B cell (primary cell): Measurements from ENCODE around the gene TATDN3. TPM values are rescaled to one million over a fixed set of nuclear protein-coding genes. Genes with fewer than 3 reads are reported as not detected.

ENCODE experiments used
- ATAC-seq: fragments of 200-7000 bp; cut with Tn5 transposase; one replicate; pipeline ENCODE4 v1.10.0; 2021; ENCODE audit warnings: low read depth, mild to moderate bottlenecking, moderate number of reproducible peaks, moderate library complexity
- CTCF ChIA-PET: fragments of 350-600 bp; sonication (Branson Sonifier 250); formaldehyde crosslinking; loops from one replicate; lab custom pipeline; 2021; ENCODE audit warnings: antibody characterized with exemption, inconsistent platforms; lab: Charles Lee
- POLR2A ChIA-PET: fragments of 350-600 bp; sonication (Branson Sonifier 250); formaldehyde crosslinking; loops from one replicate; lab custom pipeline; 2021; ENCODE audit warnings: antibody characterized with exemption; lab: Charles Lee
- DNase-seq: peaks from one replicate; pipeline ENCODE4 v3.0.0; 2013
- H2AFZ ChIP-seq: 2 replicates; pipeline ENCODE4 v1.6.1; 2012; ENCODE audit warnings: mild to moderate bottlenecking, low read depth, low read length; ENCODE audit not compliant: insufficient read depth, poor library complexity, severe bottlenecking
- H3K27ac ChIP-seq, 2 donors: 1 replicate in 1 of 2; 2 replicates in 1 of 2; pipeline ENCODE4 v1.5.1; 2012 to 2013; ENCODE audit warnings: low read length in 2 of 2, mild to moderate bottlenecking in 2 of 2, moderate library complexity in 1 of 2
- H3K27me3 ChIP-seq, 4 experiments: fragments of 200-600 bp in 1 of 4; sonication (generic) in 1 of 4; replicated peaks in 1 of 4; 1 replicate in 2 of 4; 2 replicates in 2 of 4; pipeline versions ENCODE4 v1.6.1 to v1.7.0; 2013 to 2016; ENCODE audit warnings: low read length in 3 of 4, mild to moderate bottlenecking in 2 of 4, mixed read lengths in 1 of 4, moderate library complexity in 1 of 4; ENCODE audit not compliant: insufficient read depth in 4 of 4, control insufficient read depth in 3 of 4; ENCODE audit errors: control extremely low read depth in 1 of 4
- H3K36me3 ChIP-seq, 2 experiments: replicated peaks in 1 of 2; 1 replicate in 1 of 2; 2 replicates in 1 of 2; pipeline versions ENCODE4 v1.6.1 to v1.7.1; 2013; ENCODE audit warnings: low read length in 1 of 2; ENCODE audit not compliant: insufficient read depth in 2 of 2, control insufficient read depth in 1 of 2; ENCODE audit errors: control extremely low read depth in 1 of 2, extremely low read depth in 1 of 2
- H3K4me1 ChIP-seq, 2 donors: fragments of 200-600 bp in 1 of 2; sonication (generic) in 1 of 2; 1 replicate in 1 of 2; 2 replicates in 1 of 2; pipeline versions ENCODE4 v1.5.1 to v1.6.1; 2013 to 2017; ENCODE audit warnings: low read length in 2 of 2; ENCODE audit not compliant: control insufficient read depth in 2 of 2, insufficient read depth in 2 of 2
- H3K4me2 ChIP-seq: replicated peaks from 2 replicates; pipeline ENCODE3; 2012; ENCODE audit warnings: mild to moderate bottlenecking, low read depth, low read length; ENCODE audit not compliant: poor library complexity, severe bottlenecking
- H3K4me3 ChIP-seq, 5 experiments: fragments of 200-600 bp in 1 of 5; sonication (generic) in 1 of 5; 1 replicate in 3 of 5; 2 replicates in 2 of 5; pipeline versions ENCODE4 v1.5.1 to v1.7.0; 2011 to 2016; ENCODE audit warnings: low read length in 4 of 5, mild to moderate bottlenecking in 4 of 5, low read depth in 2 of 5, control low read depth in 1 of 5, moderate library complexity in 1 of 5; ENCODE audit not compliant: insufficient read depth in 1 of 5; ENCODE audit errors: control extremely low read depth in 1 of 5, extremely low read depth in 1 of 5
- H3K79me2 ChIP-seq: fragments of 200-600 bp; sonication (generic); one replicate; pipeline ENCODE4 v1.6.0; 2016; ENCODE audit warnings: low read length; ENCODE audit not compliant: control insufficient read depth, insufficient read depth
- H3K9ac ChIP-seq: fragments of 200-600 bp; sonication (generic); 2 replicates; pipeline ENCODE4 v1.6.1; 2017; ENCODE audit warnings: mild to moderate bottlenecking, low read length, moderate library complexity
- H3K9me3 ChIP-seq, 3 donors: one replicate each; pipeline versions ENCODE4 v1.6.1 to v1.7.1; 2013; ENCODE audit warnings: low read length in 2 of 3; ENCODE audit not compliant: control insufficient read depth in 2 of 3, insufficient read depth in 1 of 3; ENCODE audit errors: control extremely low read depth in 1 of 3
- H4K20me1 ChIP-seq: 2 replicates; pipeline ENCODE4 v1.6.0; 2012; ENCODE audit warnings: mild to moderate bottlenecking, low read length; ENCODE audit not compliant: insufficient read depth, control insufficient read depth, poor library complexity, severe bottlenecking
- H3K27ac Mint-ChIP-seq: one replicate; pipeline ENCODE4 v1.8.0; 2021; ENCODE audit warnings: mixed read lengths
- H3K27me3 Mint-ChIP-seq: one replicate; pipeline ENCODE4 v1.8.0; 2021; ENCODE audit warnings: mixed read lengths
- H3K4me1 Mint-ChIP-seq: one replicate; pipeline ENCODE4 v1.8.0; 2021; ENCODE audit warnings: mixed read lengths
- H3K4me3 Mint-ChIP-seq: one replicate; pipeline ENCODE4 v1.8.0; 2021; ENCODE audit warnings: mixed read lengths
- H3K9me3 Mint-ChIP-seq: one replicate; pipeline ENCODE4 v1.8.0; 2022; ENCODE audit warnings: mixed read lengths; ENCODE audit not compliant: insufficient read depth
- EZH2 ChIP-seq: IDR thresholded peaks from 2 replicates; pipeline ENCODE4 v1.6.1; 2012; ENCODE audit warnings: borderline replicate concordance, low read depth, mild to moderate bottlenecking, moderate library complexity, low read length; ENCODE audit not compliant: insufficient read depth, poor library complexity, severe bottlenecking
- WGBS: methylation state at CpG from one replicate; pipeline ENCODE4 v1.1.5; 2013; ENCODE audit warnings: missing lambda C conversion rate; ENCODE audit not compliant: insufficient coverage; 5-methylcytosine and 5-hydroxymethylcytosine counted together
- intact Hi-C: fragments of 100-400 bp; cut with micrococcal nuclease; formaldehyde crosslinking; loops from one replicate; pipeline ENCODE4 v1.10.0; 2022
- polyA plus RNA-seq: library from polyadenylated mRNA; depleted of rRNA; stranded (reverse); fragments of >200 nt; gene quantifications from 2 replicates; pipeline ENCODE4 v1.2.3, GENCODE V29; 2012
- total RNA-seq, 2 donors: library from RNA; stranded (reverse); fragments of 120-200 nt in 1 of 2; gene quantifications; 1 replicate in 1 of 2; 2 replicates in 1 of 2; pipeline versions ENCODE4 v1.2.3 to v1.2.4, GENCODE V29; 2013 to 2022
- TF ChIP-seq, protein P1 (sequence below): fragments of 200-600 bp; IDR thresholded peaks from one replicate; pipeline ENCODE4 v1.8.0; 2022; ENCODE audit warnings: antibody characterized with exemption, mild to moderate bottlenecking

The TATDN3 gene
- total and polyA plus RNA-seq, 2 donors (not counting 1 experiment from before 2014, with no cell fraction given) = 17.6 to 28.6 TPM

DNA sequence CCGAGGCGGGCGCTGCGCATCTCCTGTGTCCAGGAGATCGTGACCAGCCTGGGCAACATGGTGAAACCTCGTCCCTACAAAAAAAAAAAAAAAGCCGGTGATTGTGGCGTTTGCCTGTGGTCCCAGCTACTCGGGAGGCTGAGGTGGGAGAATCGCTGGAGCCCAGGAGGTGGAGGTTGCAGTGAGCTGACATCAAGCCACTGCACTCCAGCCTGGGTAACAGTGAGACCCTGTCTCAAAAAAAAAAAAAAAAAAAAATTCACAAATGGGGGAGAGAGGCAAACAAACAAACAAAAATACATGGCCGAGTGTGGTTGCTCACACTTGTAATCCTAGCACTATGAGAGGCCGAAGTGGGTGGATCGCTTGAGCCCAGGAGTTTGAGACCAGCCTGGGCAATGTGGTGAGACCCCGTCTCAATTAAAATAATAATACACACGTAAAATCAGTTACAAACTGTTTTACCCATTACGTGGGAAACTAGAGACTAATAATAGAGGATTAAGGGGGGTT lies 758 bp downstream of the TATDN3 start:
- H2AFZ ChIP-seq = peak overlapping the region; percentile 95
- ATAC-seq (no peak), DNase-seq (peak; percentile 12)
- peaks cover 50% of the 10 kb centered on the region for H3K4me1 Mint-ChIP-seq
- intact Hi-C loops = loop anchor here (5.0 kb wide), 4 partner anchors 40 to 1535 kb away; partner anchors contain the start of genes ATF3, DTL, INTS7 and RCOR3
- peak overlapping the region; percentile 93 for H3K4me3 Mint-ChIP-seq
- WGBS = 0% methylated on average over 4 of the region's 16 CpGs
- ChIA-PET POLR2A (interaction anchor here (0.6 to 0.7 kb wide), 2 partner anchors 90 to 757 kb away, joined by 3 to 6 read pairs; partner anchors contain the start of gene DTL), CTCF (interaction anchor here (1.0 to 5.8 kb wide), 4 partner anchors 10 to 127 kb away, joined by 3 to 20 read pairs (median 4); no protein-coding TSS in a partner anchor)
- no peak for TF ChIP-seq EZH2
- TF ChIP-seq, protein P1, sequence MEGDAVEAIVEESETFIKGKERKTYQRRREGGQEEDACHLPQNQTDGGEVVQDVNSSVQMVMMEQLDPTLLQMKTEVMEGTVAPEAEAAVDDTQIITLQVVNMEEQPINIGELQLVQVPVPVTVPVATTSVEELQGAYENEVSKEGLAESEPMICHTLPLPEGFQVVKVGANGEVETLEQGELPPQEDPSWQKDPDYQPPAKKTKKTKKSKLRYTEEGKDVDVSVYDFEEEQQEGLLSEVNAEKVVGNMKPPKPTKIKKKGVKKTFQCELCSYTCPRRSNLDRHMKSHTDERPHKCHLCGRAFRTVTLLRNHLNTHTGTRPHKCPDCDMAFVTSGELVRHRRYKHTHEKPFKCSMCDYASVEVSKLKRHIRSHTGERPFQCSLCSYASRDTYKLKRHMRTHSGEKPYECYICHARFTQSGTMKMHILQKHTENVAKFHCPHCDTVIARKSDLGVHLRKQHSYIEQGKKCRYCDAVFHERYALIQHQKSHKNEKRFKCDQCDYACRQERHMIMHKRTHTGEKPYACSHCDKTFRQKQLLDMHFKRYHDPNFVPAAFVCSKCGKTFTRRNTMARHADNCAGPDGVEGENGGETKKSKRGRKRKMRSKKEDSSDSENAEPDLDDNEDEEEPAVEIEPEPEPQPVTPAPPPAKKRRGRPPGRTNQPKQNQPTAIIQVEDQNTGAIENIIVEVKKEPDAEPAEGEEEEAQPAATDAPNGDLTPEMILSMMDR = no peak
- H3K9ac ChIP-seq = peak overlapping the region; percentile 82
- peaks cover 9% of the 10 kb centered on the region for H4K20me1 ChIP-seq
- peak overlapping the region; percentile 93 for H3K27ac Mint-ChIP-seq
- peaks cover 3% of the 10 kb centered on the region for H3K9me3 Mint-ChIP-seq
- peaks cover 3 to 12% of the 10 kb centered on the region in 2 experiments for H3K36me3 ChIP-seq
- H3K27ac ChIP-seq = peak overlapping the region; percentile 91 to 92
- H3K4me3 ChIP-seq = peak overlapping the region; percentile 77 to 93 (median 83)
- peak overlapping the region; percentile 85 for H3K4me2 ChIP-seq
- peaks cover 58% of the 10 kb centered on the region for H3K79me2 ChIP-seq
- H3K27me3 Mint-ChIP-seq = no peaks in the 10 kb centered on the region
- H3K4me1 ChIP-seq = peaks cover 43 to 64% of the 10 kb centered on the region in 2 donors
- no peaks in the 10 kb centered on the region for H3K27me3 ChIP-seq
- H3K9me3 ChIP-seq = no peaks in the 10 kb centered on the region

DNA sequence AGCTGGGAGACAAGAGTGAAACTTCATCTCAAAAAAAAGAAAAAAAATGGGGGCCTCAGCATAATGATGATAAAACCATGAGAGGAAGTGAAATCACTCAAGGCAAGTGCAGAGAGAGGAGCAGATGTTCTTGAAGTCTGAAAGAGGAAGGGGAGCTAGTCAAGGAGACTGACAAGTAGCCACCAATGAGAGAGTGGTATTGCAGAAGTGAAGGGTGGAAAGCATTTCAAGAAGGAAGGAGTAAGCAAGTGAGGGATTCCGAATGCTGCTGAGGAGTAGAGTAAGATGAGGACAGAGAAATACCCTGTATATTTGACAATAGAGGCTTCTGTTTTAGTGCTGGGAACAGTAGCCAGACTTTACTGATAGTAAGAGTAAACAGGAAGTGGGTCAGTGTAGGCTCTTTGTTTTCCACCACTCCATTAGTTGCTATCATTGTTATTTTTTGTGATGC lies 2.9 kb downstream of the TATDN3 start:
- Histone ChIP-seq H3K9ac (peak overlapping the region; percentile 50), H3K36me3 (peaks cover 8 to 26% of the 10 kb centered on the region in 2 experiments), H3K4me3 (peak overlapping the region; percentile 23 to 54 (median 38)), H3K27ac (peak overlapping the region; percentile 73 to 80), H3K9me3 (no peaks in the 10 kb centered on the region), H3K4me1 (peaks cover 47 to 69% of the 10 kb centered on the region in 2 donors), H3K27me3 (no peaks in the 10 kb centered on the region), H3K4me2 (peak overlapping the region; percentile 77), H2AFZ (peak overlapping the region; percentile 74), H4K20me1 (no peaks in the 10 kb centered on the region), H3K79me2 (peaks cover 49% of the 10 kb centered on the region)
- no CpG with 5 or more reads among the region's 1 CpG for WGBS
- Mint-ChIP-seq H3K4me3 (peak overlapping the region; percentile 78), H3K9me3 (peaks cover 3% of the 10 kb centered on the region), H3K27ac (peak overlapping the region; percentile 95), H3K4me1 (peaks cover 53% of the 10 kb centered on the region), H3K27me3 (no peaks in the 10 kb centered on the region)
- intact Hi-C loops = loop anchor here (1.0 to 5.0 kb wide), 5 partner anchors 42 to 1537 kb away; partner anchors contain the start of genes ATF3, DTL, INTS7 and RCOR3
- ATAC-seq (peak; percentile 76), DNase-seq (peak; percentile 89)
- TF ChIP-seq, protein P1 = no peak
- no peak for TF ChIP-seq EZH2
- ChIA-PET CTCF (interaction anchor here (1.0 to 5.8 kb wide), 4 partner anchors 13 to 160 kb away, joined by 3 to 20 read pairs (median 6); partner anchors contain the start of gene FLVCR1), POLR2A (interaction anchor here (0.6 to 2.8 kb wide), 3 partner anchors 49 to 236 kb away, joined by 3 to 14 read pairs (median 4); partner anchors contain the start of gene FLVCR1)
